CD4-positive, alpha-beta memory T cell (primary cell): ENCODE data around the gene SKP1. TPM values are rescaled to one million over a fixed set of nuclear protein-coding genes. Genes with fewer than 3 reads are reported as not detected.
"Not testable (repeated sequence)": the region's sequence is repeated elsewhere in the genome, so short reads cannot be mapped to it uniquely, and the experiment has no call there.

ENCODE experiments used
- CTCF ChIA-PET: fragments of 350-600 bp; sonication (Branson Sonifier 250); formaldehyde crosslinking; loops from one replicate; lab custom pipeline; 2021; ENCODE audit warnings: inconsistent platforms; ENCODE audit not compliant: partially characterized antibody; lab: Charles Lee
- POLR2A ChIA-PET: fragments of 350-600 bp; sonication (Branson Sonifier 250); formaldehyde crosslinking; loops from one replicate; lab custom pipeline; 2021; ENCODE audit not compliant: partially characterized antibody; lab: Charles Lee
- DNase-seq, 5 donors: peaks; one replicate each; pipeline versions ENCODE4 v3.0.0 to v3.0.0-alpha.2; 2020 to 2022; ENCODE audit warnings: mixed read lengths in 1 of 5
- H3K27ac ChIP-seq: one replicate; pipeline ENCODE4 v1.7.0; 2013; ENCODE audit warnings: low read depth, low read length
- H3K27me3 ChIP-seq: 2 replicates; pipeline ENCODE4 v1.7.0; 2013; ENCODE audit warnings: mild to moderate bottlenecking, low read length, moderate library complexity; ENCODE audit not compliant: insufficient read depth
- H3K36me3 ChIP-seq: 2 replicates; pipeline ENCODE4 v1.7.0; 2013; ENCODE audit warnings: mild to moderate bottlenecking, low read length, moderate library complexity; ENCODE audit not compliant: insufficient read depth
- H3K4me1 ChIP-seq: 2 replicates; pipeline ENCODE4 v1.7.0; 2013; ENCODE audit warnings: mild to moderate bottlenecking, low read length, moderate library complexity; ENCODE audit not compliant: insufficient read depth
- H3K4me3 ChIP-seq, 2 donors: one replicate each; pipeline ENCODE4 v1.7.0; 2013; ENCODE audit warnings: low read length in 2 of 2, mild to moderate bottlenecking in 1 of 2
- H3K9me3 ChIP-seq, 2 donors: one replicate each; pipeline ENCODE4 v1.7.0; 2013; ENCODE audit warnings: low read length in 2 of 2, control low read depth in 1 of 2; ENCODE audit not compliant: control insufficient read depth in 1 of 2
- H3K27ac Mint-ChIP-seq, 7 donors: one replicate each; pipeline ENCODE4 v1.8.0; 2020 to 2021; ENCODE audit warnings: mixed read lengths in 7 of 7, mild to moderate bottlenecking in 6 of 7, inconsistent platforms in 3 of 7, moderate library complexity in 3 of 7
- H3K27me3 Mint-ChIP-seq, 2 donors: one replicate each; pipeline ENCODE4 v1.8.0; 2020 to 2021; ENCODE audit warnings: mixed read lengths in 2 of 2
- H3K36me3 Mint-ChIP-seq, 2 donors: one replicate each; pipeline ENCODE4 v1.8.0; 2020 to 2021; ENCODE audit warnings: mixed read lengths in 2 of 2, inconsistent platforms in 1 of 2, mild to moderate bottlenecking in 1 of 2
- H3K4me1 Mint-ChIP-seq, 4 donors: one replicate each; pipeline ENCODE4 v1.8.0; 2020 to 2021; ENCODE audit warnings: mixed read lengths in 4 of 4, mild to moderate bottlenecking in 1 of 4
- H3K4me3 Mint-ChIP-seq, 8 donors: one replicate each; pipeline ENCODE4 v1.8.0; 2020 to 2021; ENCODE audit warnings: mixed read lengths in 8 of 8, mild to moderate bottlenecking in 7 of 8, moderate library complexity in 6 of 8, inconsistent platforms in 3 of 8
- H3K9me3 Mint-ChIP-seq, 8 donors: one replicate each; pipeline ENCODE4 v1.8.0; 2020 to 2021; ENCODE audit warnings: mixed read lengths in 8 of 8, mild to moderate bottlenecking in 5 of 8, inconsistent platforms in 3 of 8, moderate library complexity in 1 of 8
- intact Hi-C: fragments of 100-400 bp; cut with micrococcal nuclease; formaldehyde crosslinking; loops from one replicate; pipeline ENCODE4 v1.15.1; 2023
- polyA plus RNA-seq, 2 donors: library from polyadenylated mRNA; unstranded; fragments of 300-500 nt; fragmentation: Illumina TruSeq; gene quantifications; one replicate each; pipeline ENCODE4 v1.2.3, GENCODE V29; 2021
- total RNA-seq, 2 experiments: library from RNA; stranded (reverse); gene quantifications; one replicate each; pipeline ENCODE4 v1.2.3, GENCODE V29; 2021

The SKP1 gene
- 100 to 1,000 TPM; 234 to 246 TPM for total RNA-seq
- 1,000 to 10,000 TPM; 1,076 to 1,639 TPM for polyA plus RNA-seq

- Histone ChIP-seq H3K27me3 (no peaks in the 10 kb centered on the region), H3K4me1 (peaks cover 41% of the 10 kb centered on the region), H3K27ac (peak within 1 kb of the TSS; percentile 97), H3K4me3 (peak within 1 kb of the TSS; percentile 71 to 89), H3K9me3 (no peaks in the 10 kb centered on the region), H3K36me3 (peaks cover 17% of the 10 kb centered on the region)
- Mint-ChIP-seq H3K9me3 (peaks cover 0 to 2% (median 0%) of the 10 kb centered on the region in 8 donors), H3K4me3 (peak within 1 kb of the TSS; percentile 98 to 99 (median 98)), H3K36me3 (peaks cover 18 to 30% of the 10 kb centered on the region in 2 donors), H3K4me1 (peaks cover 21 to 46% (median 30%) of the 10 kb centered on the region in 4 donors), H3K27ac (peak within 1 kb of the TSS; percentile 97 to 99 (median 98)), H3K27me3 (no peaks in the 10 kb centered on the region)
- ChIA-PET POLR2A (interaction anchor here (0.5 to 6.2 kb wide), 58 partner anchors 8 to 728 kb away, joined by 3 to 119 read pairs (median 4); partner anchors contain the start of genes C5orf24, CAMLG, CDKN2AIPNL and DDX46), CTCF (interaction anchor here (1.2 to 4.7 kb wide), 7 partner anchors 24 to 136 kb away, joined by 3 to 35 read pairs (median 4); partner anchors contain the start of gene PPP2CA)
- intact Hi-C loops = loop anchor here (1.0 to 10.0 kb wide), 6 partner anchors 28 to 348 kb away; partner anchors contain the start of genes JADE2, PPP2CA and UBE2B
- peak; percentile 81 to 94 (median 91) for DNase-seq
Observed at GRCh38 chr5:134176511-134177368, at the start of gene SKP1. SKP1 (minus strand) TSS chr5:134176950; CDS start chr5:134174022, 2,928 bp downstream.

GRCh38 chr5:134225780-134226440 is 49.2 kb upstream of the SKP1 start, which contains the start of gene PPP2CA:
PPP2CA (minus strand) TSS chr5:134226073; CDS start chr5:134225861, 212 bp downstream.
- ChIA-PET POLR2A (interaction anchor here (0.6 to 7.9 kb wide), 49 partner anchors 10 to 1262 kb away, joined by 3 to 119 read pairs (median 6); partner anchors contain the start of genes AFF4, C5orf24, CAMLG and CDKL3), CTCF (interaction anchor here (0.6 to 3.6 kb wide), 12 partner anchors 11 to 512 kb away, joined by 3 to 20 read pairs (median 4); partner anchors contain the start of genes CAMLG and SEC24A)
- peaks cover 50% of the 10 kb centered on the region for H3K4me1 ChIP-seq
- peak; percentile 99 to 100 (median 99) for DNase-seq
- Mint-ChIP-seq H3K4me3 (peak within 1 kb of the TSS; percentile 77 to 99 (median 97)), H3K27me3 (no peaks in the 10 kb centered on the region), H3K36me3 (peaks cover 6 to 32% of the 10 kb centered on the region in 2 donors), H3K4me1 (peaks cover 39 to 65% (median 47%) of the 10 kb centered on the region in 4 donors), H3K9me3 (no peaks in the 10 kb centered on the region), H3K27ac (peak within 1 kb of the TSS; percentile 98 to 100 (median 99))
- peak within 1 kb of the TSS; percentile 100 for H3K27ac ChIP-seq
- no peaks in the 10 kb centered on the region for H3K27me3 ChIP-seq
- intact Hi-C loops = loop anchor here (1.0 to 5.0 kb wide), 8 partner anchors 49 to 679 kb away; partner anchors contain the start of genes JADE2, PCBD2, SAR1B and SEC24A
- H3K36me3 ChIP-seq = no peaks in the 10 kb centered on the region
- peak within 1 kb of the TSS; percentile 87 for H3K4me3 ChIP-seq
- H3K9me3 ChIP-seq = no peaks in the 10 kb centered on the region

- Histone ChIP-seq H3K27me3 (no peaks in the 10 kb centered on the region), H3K4me3 (peak overlapping the region; percentile 87), H3K4me1 (peaks cover 58% of the 10 kb centered on the region), H3K36me3 (no peaks in the 10 kb centered on the region), H3K9me3 (no peaks in the 10 kb centered on the region), H3K27ac (peak overlapping the region; percentile 100)
- intact Hi-C loops = loop anchor here (5.0 kb wide), 1 partner anchor 407 kb away; the partner anchor contains the start of gene SAR1B
- POLR2A ChIA-PET = interaction anchor here (0.7 to 7.9 kb wide), 36 partner anchors 10 to 1173 kb away, joined by 3 to 119 read pairs (median 7); partner anchors contain the start of genes C5orf24, CAMLG, CDKL3 and CDKN2AIPNL
- Mint-ChIP-seq H3K27me3 (no peaks in the 10 kb centered on the region), H3K4me3 (peak overlapping the region; percentile 77 to 99 (median 97)), H3K9me3 (no peaks in the 10 kb centered on the region), H3K27ac (peak overlapping the region; percentile 98 to 100 (median 99)), H3K36me3 (peaks cover 13 to 38% of the 10 kb centered on the region in 2 donors), H3K4me1 (peaks cover 45 to 73% (median 54%) of the 10 kb centered on the region in 4 donors)
- CTCF ChIA-PET = interaction anchor here (0.9 to 3.6 kb wide), 10 partner anchors 11 to 423 kb away, joined by 3 to 20 read pairs (median 5); partner anchors contain the start of gene SEC24A
- peak; percentile 55 to 70 (median 67) for DNase-seq
Observed at GRCh38 chr5:134224888-134225779, 48.4 kb upstream of the SKP1 start.

GRCh38 chr5:134223406-134224248 is 46.9 kb upstream of the SKP1 start:
- no peaks in the 10 kb centered on the region for H3K9me3 Mint-ChIP-seq
- CTCF ChIA-PET = interaction anchor here (1.0 to 3.6 kb wide), 3 partner anchors 9 to 65 kb away, joined by 3 to 20 read pairs (median 15); no protein-coding TSS in a partner anchor
- Histone ChIP-seq H3K27me3 (no peaks in the 10 kb centered on the region), H3K4me1 (peaks cover 73% of the 10 kb centered on the region), H3K36me3 (no peaks in the 10 kb centered on the region), H3K9me3 (no peaks in the 10 kb centered on the region), H3K27ac (peak overlapping the region; percentile 100), H3K4me3 (peak overlapping the region; percentile 87)
- DNase-seq = no peak
- peaks cover 55 to 88% (median 67%) of the 10 kb centered on the region in 4 donors for H3K4me1 Mint-ChIP-seq
- peak overlapping the region; percentile 38 to 100 (median 99) for H3K27ac Mint-ChIP-seq
- peak overlapping the region; percentile 77 to 99 (median 97) for H3K4me3 Mint-ChIP-seq
- no peaks in the 10 kb centered on the region for H3K27me3 Mint-ChIP-seq
- peaks cover 13 to 48% of the 10 kb centered on the region in 2 donors for H3K36me3 Mint-ChIP-seq
- POLR2A ChIA-PET = interaction anchor here (3.4 to 7.9 kb wide), 2 partner anchors 8 to 47 kb away, joined by 25 to 119 read pairs; partner anchors contain the start of gene SKP1
- intact Hi-C loops = no loop called here

- H3K27me3 Mint-ChIP-seq, H3K9me3 Mint-ChIP-seq, H3K27ac ChIP-seq, H3K9me3 ChIP-seq, H3K27me3 ChIP-seq, DNase-seq, intact Hi-C loops, H3K4me3 ChIP-seq, H3K36me3 ChIP-seq: not testable (repeated sequence)
- ChIA-PET POLR2A (interaction anchor here (1.1 to 7.9 kb wide), 2 partner anchors 13 to 45 kb away, joined by 3 to 119 read pairs; partner anchors contain the start of gene SKP1), CTCF (interaction anchor here (0.7 to 2.2 kb wide), 8 partner anchors 9 to 183 kb away, joined by 3 to 5 read pairs (median 4); no protein-coding TSS in a partner anchor)
- peak overlapping the region in 6 of 8 donors; percentile 5 to 97 (median 86) for H3K4me3 Mint-ChIP-seq
- peaks cover 83% of the 10 kb centered on the region for H3K4me1 ChIP-seq
- peaks cover 56 to 96% (median 71%) of the 10 kb centered on the region in 4 donors for H3K4me1 Mint-ChIP-seq
- H3K27ac Mint-ChIP-seq = peak overlapping the region in 5 of 7 donors; percentile 23 to 100 (median 50)
- peaks cover 13 to 56% of the 10 kb centered on the region in 2 donors for H3K36me3 Mint-ChIP-seq
Observed at GRCh38 chr5:134221690-134222089, 44.9 kb upstream of the SKP1 start.
